Measurements from ENCODE around the gene NDC1. TPM values are rescaled to one million over a fixed set of nuclear protein-coding genes. Genes with fewer than 3 reads are reported as not detected.
"Not testable (repeated sequence)": the region's sequence is repeated elsewhere in the genome, so short reads cannot be mapped to it uniquely, and the experiment has no call there.

The NDC1 gene
- total and polyA plus RNA-seq, 2 donors (not counting 3 experiments of a cell fraction or from before 2014, with no cell fraction given): 23.2 to 29.2 TPM

DNA sequence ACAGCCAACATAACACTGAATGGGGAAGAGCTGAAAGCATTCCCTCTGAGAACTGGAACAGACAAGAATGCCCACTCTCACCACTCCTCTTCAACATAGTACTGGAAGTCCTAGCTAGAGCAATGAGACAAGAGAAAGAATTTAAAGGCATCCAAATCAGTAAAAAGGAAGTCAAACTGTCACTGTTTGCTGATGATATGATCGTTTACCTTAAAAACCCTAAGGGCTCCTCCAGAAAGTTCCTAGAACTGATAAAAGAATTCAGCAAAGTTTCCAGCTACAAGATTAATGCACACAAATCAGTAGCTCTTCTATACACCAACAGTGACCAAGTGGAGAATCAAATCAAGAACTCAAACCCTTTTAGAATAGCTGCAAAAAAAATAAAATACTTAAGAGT, 22.6 kb downstream of the NDC1 start:
- H3K36me3 ChIP-seq (ENCODE audit: control insufficient read depth in 2 of 2, extremely low read depth in 1 of 2, insufficient read depth in 2 of 2, low read length in 2 of 2); H4K20me1 ChIP-seq (replicated peaks; ENCODE audit: control insufficient read depth, extremely low read depth, insufficient read depth, low read length); H3K4me2 ChIP-seq (ENCODE audit: insufficient read depth, low read length); dilution Hi-C loops (cut with MboI; ENCODE audit: extremely low pct_ligation_motif_present, low sequenced_read_pairs); H3K4me3 ChIP-seq (replicated peaks in 1 of 3; ENCODE audit: insufficient read depth in 1 of 3, low read depth in 1 of 3, low read length in 3 of 3); FAIRE-seq; intact Hi-C loops (cut with micrococcal nuclease); POLR2A ChIA-PET; BruUV-seq (replicated peaks); H3K27me3 ChIP-seq (ENCODE audit: control insufficient read depth in 2 of 2, insufficient read depth in 2 of 2, low read length in 2 of 2); H3K9ac ChIP-seq (replicated peaks; ENCODE audit: extremely low read depth, insufficient read depth, low read length); H3K4me1 ChIP-seq (ENCODE audit: control insufficient read depth, extremely low read depth, insufficient read depth, low read length); H3K9me1 ChIP-seq (replicated peaks; ENCODE audit: control insufficient read depth, extremely low read depth, insufficient read depth, low read length); DNase-seq (ENCODE audit: low read depth, low spot score); H3K27ac ChIP-seq (ENCODE audit: insufficient read depth, low read depth, low read length); H3K9me3 ChIP-seq (replicated peaks; ENCODE audit: control insufficient read depth, insufficient read depth, low read length); H2AFZ ChIP-seq (ENCODE audit: low read depth, low read length); CTCF ChIA-PET: not testable (repeated sequence)
- peaks cover 15% of the 10 kb centered on the region for H3K79me2 ChIP-seq (ENCODE audit: control insufficient read depth, insufficient read depth, low read length)

- POLR2A ChIA-PET: no interaction called here
Measured at GRCh38 chr1:53811414-53811851, 26.7 kb downstream of the NDC1 start.

More at GRCh38 chr1:53811414-53811851, 26.7 kb downstream of the NDC1 start:
- no peaks in the 10 kb centered on the region for H3K4me1 ChIP-seq (ENCODE audit: control insufficient read depth, extremely low read depth, insufficient read depth, low read length)
- H3K4me3 ChIP-seq (replicated peaks in 1 of 3; ENCODE audit: insufficient read depth in 1 of 3, low read depth in 1 of 3, low read length in 3 of 3): no peak overlapping the region
- H3K79me2 ChIP-seq (ENCODE audit: control insufficient read depth, insufficient read depth, low read length): peaks cover 14% of the 10 kb centered on the region
- H3K9me3 ChIP-seq (replicated peaks; ENCODE audit: control insufficient read depth, insufficient read depth, low read length): no peaks in the 10 kb centered on the region
- BruUV-seq (replicated peaks): no TSS peak
- peak overlapping the region; percentile 39 for H2AFZ ChIP-seq (ENCODE audit: low read depth, low read length)
- no peaks in the 10 kb centered on the region for H3K27me3 ChIP-seq (ENCODE audit: control insufficient read depth in 2 of 2, insufficient read depth in 2 of 2, low read length in 2 of 2)
- no peaks in the 10 kb centered on the region for H4K20me1 ChIP-seq (replicated peaks; ENCODE audit: control insufficient read depth, extremely low read depth, insufficient read depth, low read length)
- peaks cover 0 to 4% of the 10 kb centered on the region in 2 experiments for H3K36me3 ChIP-seq (ENCODE audit: control insufficient read depth in 2 of 2, extremely low read depth in 1 of 2, insufficient read depth in 2 of 2, low read length in 2 of 2)
- DNase-seq (ENCODE audit: low read depth, low spot score) (peak; percentile 6), FAIRE-seq (no peak)
- H3K4me2 ChIP-seq (ENCODE audit: insufficient read depth, low read length): no peak overlapping the region
- H3K9ac ChIP-seq (replicated peaks; ENCODE audit: extremely low read depth, insufficient read depth, low read length): no peak overlapping the region
- intact Hi-C loops (cut with micrococcal nuclease) (loop anchor here (5.0 kb wide), 1 partner anchor 324 kb away; no protein-coding TSS in a partner anchor), dilution Hi-C loops (cut with MboI; ENCODE audit: extremely low pct_ligation_motif_present, low sequenced_read_pairs) (no loop called here)
- TF ChIP-seq POLR2A (IDR thresholded peaks at IDR 0.05; ENCODE audit: low read depth, low read length) (no peak), CTCF (IDR thresholded peaks at IDR 0.05; ENCODE audit: extremely low read depth in 1 of 2, insufficient read depth in 1 of 2, low read depth in 1 of 2, low read length in 2 of 2) (peak in 1 of 2 donors; percentile 29), FOS (IDR thresholded peaks at IDR 0.05; ENCODE audit: borderline replicate concordance, insufficient read depth, low read length) (no peak)
- CTCF ChIA-PET: interaction anchor here (0.7 to 1.7 kb wide), 4 partner anchors 10 to 96 kb away, joined by 3 to 4 read pairs (median 3); no protein-coding TSS in a partner anchor
- H3K27ac ChIP-seq (ENCODE audit: insufficient read depth, low read depth, low read length): no peak overlapping the region
- H3K9me1 ChIP-seq (replicated peaks; ENCODE audit: control insufficient read depth, extremely low read depth, insufficient read depth, low read length): no peaks in the 10 kb centered on the region

Data from endothelial cell of umbilical vein (primary cell).